IPS-18c (cell line): ENCODE results near the gene OMA1.
"Not testable (repeated sequence)": the region's sequence is repeated elsewhere in the genome, so short reads cannot be mapped to it uniquely, and the experiment has no call there.

Experiments used
- H3K4me3 ChIP-seq: 2 replicates; pipeline ENCODE4 v1.7.0; 2013; ENCODE audit warnings: low read depth, mild to moderate bottlenecking, low read length, moderate library complexity; ENCODE audit not compliant: insufficient read depth
- H3K9me3 ChIP-seq: one replicate; pipeline ENCODE4 v1.6.1; 2013; ENCODE audit warnings: mild to moderate bottlenecking, low read length, moderate library complexity; ENCODE audit not compliant: control insufficient read depth, insufficient read depth

OMA1 gene

GRCh38 chr1:58546520-58547308 lies at the start of gene OMA1:
TSS of gene OMA1 (minus strand) at chr1:58546726. CDS start at chr1:58539294, 7,432 bp downstream.
- peak within 1 kb of the TSS; percentile 69 for H3K4me3 ChIP-seq
- H3K9me3 ChIP-seq: no peaks in the 10 kb centered on the region

- Histone ChIP-seq H3K4me3 (no peak overlapping the region), H3K9me3 (no peaks in the 10 kb centered on the region)
Observed at GRCh38 chr1:58594546-58594945, 48.0 kb upstream of the OMA1 start.

GRCh38 chr1:58592522-58593134 lies 46.1 kb upstream of the OMA1 start:
- Histone ChIP-seq H3K9me3 (no peaks in the 10 kb centered on the region), H3K4me3 (no peak overlapping the region)

DNA sequence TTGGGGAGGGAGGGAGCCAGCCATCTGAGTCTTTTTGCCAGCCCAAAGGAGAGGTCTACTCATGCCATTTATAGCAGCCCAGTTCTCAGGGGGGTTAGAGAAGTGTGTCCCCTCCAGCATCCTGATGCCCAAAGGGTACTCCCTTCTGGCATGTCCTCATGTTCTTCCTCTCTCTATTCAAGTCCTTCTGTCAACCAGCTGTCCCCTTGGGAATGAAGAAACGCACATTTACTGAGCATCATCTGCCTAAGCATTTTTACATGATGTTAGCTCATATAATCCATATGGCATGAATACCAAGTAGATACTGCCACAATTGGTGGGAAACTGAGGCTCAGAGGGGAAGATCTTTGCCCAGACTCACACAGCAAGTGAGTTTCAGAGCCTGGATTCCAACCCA lies 45.3 kb upstream of the OMA1 start:
- H3K4me3 ChIP-seq: no peak overlapping the region
- no peaks in the 10 kb centered on the region for H3K9me3 ChIP-seq

DNA sequence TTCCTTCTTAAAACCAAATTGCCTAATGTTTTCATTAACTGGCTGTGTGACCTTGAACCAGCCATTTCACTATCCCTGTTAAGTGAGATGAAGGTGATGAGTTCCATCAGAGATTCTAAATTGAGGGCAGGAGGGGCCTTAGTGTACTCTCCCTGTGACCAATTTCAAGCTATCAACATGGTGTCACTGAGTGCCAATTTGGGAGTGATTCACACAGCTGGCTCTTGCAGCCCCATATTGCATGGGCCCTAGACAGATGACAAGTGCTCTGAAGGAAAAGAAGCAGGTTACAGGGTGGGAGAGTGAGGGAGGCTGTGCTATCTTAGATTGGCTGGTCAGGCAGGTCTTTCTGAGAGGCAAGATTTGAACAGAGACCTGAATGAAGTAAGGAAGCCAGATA lies 43.5 kb upstream of the OMA1 start:
- Histone ChIP-seq H3K4me3 (no peak overlapping the region), H3K9me3 (no peaks in the 10 kb centered on the region)

- no peak overlapping the region for H3K4me3 ChIP-seq
- H3K9me3 ChIP-seq: no peaks in the 10 kb centered on the region
Observed at GRCh38 chr1:58588396-58588795, 41.9 kb upstream of the OMA1 start.

- Histone ChIP-seq H3K9me3 (no peaks in the 10 kb centered on the region), H3K4me3 (no peak overlapping the region)
Observed at GRCh38 chr1:58587667-58588066, 41.1 kb upstream of the OMA1 start.

DNA sequence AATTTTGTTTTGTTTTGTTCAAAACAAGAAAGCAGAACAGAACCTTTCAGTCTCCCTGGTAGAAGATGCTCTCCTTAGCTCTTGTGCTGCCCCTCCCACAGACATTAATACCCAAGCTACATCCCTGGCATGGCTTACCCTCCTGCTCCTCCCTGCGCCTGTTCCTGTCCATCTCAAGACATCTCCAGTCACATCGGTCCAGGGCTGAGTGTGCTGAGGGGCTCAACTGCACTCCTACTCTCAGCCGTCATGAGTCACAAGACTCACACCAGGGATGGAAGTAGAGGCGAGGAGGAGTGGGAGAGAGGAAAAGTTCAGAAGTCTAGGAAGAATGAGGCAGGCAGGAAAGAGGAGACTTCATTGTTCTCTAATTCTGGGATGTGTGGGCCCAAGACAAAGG lies 39.7 kb upstream of the OMA1 start:
- Histone ChIP-seq H3K4me3 (no peak overlapping the region), H3K9me3 (no peaks in the 10 kb centered on the region)

DNA sequence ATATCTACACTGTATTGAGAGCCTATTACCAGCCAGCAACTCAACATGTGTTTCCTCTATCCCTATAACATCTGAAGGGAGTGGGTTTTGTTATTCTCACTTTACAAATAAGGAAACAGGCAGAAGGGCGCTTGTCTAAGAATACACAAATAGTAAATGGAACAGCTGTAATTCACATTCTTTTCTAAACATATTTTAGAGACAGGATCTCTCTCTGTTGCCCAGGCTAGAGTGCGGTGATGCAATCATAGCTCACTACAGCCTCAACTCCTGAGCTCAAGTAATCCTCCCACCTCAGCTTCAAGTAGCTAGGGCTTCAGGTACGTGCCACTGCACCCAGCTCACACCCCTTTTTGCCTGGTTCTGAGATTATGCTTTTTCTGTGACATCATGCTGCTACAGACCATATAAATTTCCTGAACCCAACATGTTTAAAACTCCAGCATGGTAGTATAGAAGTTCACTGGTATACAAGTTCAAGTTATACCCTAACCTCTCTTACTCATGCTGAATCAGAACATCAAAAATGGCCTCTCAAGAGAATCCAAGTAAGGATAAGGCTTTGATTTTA lies 39.1 kb upstream of the OMA1 start:
- Histone ChIP-seq H3K9me3 (no peaks in the 10 kb centered on the region), H3K4me3 (no peak overlapping the region)

DNA sequence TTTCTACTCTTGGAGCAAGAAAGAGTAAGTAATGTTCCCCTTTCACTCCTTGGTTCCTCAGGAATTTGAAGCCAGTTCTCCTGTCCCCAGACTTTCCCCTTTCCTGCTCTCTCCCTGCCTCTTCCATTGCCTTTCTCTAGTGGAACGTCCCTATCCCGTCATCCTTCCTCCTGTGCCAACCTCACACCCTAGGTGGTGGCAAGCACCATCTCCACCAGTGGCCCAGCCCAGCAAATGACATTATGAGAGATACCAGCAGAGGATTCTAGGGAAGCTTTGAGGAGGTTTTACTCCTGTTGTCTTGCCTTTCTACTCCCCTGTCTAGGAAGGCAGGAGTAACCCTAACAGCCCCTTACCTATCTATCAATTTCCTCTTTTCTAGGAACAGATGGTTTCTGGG lies 38.6 kb upstream of the OMA1 start:
- Histone ChIP-seq H3K4me3 (no peak overlapping the region), H3K9me3 (no peaks in the 10 kb centered on the region)

DNA sequence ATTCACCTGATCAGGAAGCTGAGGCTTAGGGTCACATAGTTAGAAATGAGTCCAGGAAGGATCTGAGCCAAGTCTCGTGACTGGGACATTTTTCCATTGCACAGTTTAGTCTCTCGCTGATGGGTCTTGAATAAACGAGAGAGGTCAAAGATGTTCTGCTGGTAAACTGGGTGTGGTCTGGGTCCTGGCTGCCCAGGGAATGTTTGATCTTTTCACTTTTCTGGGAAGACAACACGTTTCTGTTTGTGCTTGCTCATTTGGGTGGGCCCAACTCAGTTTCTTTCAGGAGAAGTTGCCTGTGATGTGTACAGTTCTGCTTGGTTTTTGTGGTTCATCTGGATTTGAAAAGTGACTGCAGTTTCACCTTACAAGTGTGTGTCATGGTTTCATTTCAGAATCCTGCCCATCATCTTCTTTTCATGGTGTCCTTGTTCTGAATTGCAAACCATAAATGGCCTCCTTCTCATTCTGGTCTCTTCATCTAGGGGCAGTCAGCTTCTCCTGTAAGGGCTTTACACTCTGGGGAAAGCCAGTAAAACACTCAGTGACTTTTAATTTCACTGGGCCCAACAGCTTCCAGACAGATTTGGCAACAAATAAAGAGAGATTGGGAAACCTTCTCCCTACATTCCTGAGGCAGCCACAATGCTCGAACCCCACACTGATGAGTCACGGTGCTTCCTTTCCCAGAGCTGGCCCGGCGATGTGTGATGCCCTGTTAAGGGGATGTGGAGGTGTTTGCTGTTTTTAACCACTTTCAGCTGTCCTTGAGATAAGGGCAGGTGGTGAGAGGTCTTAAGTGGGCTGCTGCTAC lies 37.8 kb upstream of the OMA1 start:
- H3K4me3 ChIP-seq: no peak overlapping the region
- no peaks in the 10 kb centered on the region for H3K9me3 ChIP-seq

DNA sequence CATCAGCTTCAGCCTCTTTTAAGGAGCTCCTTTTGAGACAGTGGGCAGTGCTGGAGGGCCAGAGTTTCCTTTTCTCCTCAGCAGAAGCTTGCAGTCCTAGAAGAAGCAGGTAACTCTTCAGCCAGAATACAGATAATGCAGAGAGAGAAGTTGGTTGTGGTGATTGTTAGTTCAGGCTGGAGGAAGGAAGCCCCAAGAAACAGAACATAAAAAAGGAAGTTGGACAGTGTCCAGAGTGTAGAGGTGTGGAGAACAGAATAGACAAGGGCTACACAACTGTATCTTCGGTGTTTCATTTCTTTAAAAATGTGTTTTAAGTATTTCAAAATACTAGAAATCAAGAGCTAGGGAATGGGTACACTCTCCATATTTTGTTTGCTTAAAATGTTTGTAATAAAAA lies 37.0 kb upstream of the OMA1 start:
- Histone ChIP-seq H3K4me3 (no peak overlapping the region), H3K9me3 (no peaks in the 10 kb centered on the region)

DNA sequence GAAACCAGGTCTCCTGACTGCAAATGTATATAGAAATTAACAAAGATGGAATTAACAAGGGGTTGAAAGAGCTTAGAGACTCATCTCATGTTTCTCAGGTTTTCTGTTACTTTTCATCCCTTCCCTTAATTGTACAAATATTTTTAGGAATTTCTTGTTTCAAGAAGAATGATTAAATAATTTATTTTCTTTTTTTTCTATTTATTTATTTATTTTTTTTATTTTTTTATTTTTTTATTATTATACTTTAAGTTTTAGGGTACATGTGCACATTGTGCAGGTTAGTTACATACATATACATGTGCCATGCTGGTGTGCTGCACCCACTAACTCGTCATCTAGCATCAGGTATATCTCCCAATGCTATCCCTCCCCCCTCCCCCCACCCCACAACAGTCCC lies 35.6 kb upstream of the OMA1 start:
- not testable (repeated sequence) for H3K4me3 ChIP-seq, H3K9me3 ChIP-seq

GRCh38 chr1:58581641-58582040 lies 35.1 kb upstream of the OMA1 start:
- Histone ChIP-seq H3K4me3 (no peak overlapping the region), H3K9me3 (peaks cover 2% of the 10 kb centered on the region)

DNA sequence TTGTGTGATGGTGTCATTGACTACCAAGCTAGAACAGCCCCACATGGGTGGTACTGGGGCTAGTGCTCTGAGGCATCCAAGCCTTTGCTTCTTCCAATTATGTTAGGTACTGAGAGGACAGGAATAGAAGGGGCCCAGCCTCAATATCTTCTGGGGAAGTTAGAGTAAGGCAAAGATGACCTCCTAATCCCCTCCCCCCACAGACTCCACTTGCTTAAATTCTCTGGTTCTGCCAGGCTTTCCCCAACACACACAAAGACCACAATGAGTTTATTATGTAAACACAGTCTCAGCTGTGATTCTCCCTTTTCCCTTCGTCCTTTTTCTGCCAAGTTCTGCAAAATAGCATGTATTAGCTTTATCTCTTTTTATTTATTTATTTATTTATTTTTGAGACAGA lies 33.7 kb upstream of the OMA1 start:
- H3K9me3 ChIP-seq: peaks cover 13% of the 10 kb centered on the region

GRCh38 chr1:58577654-58578030 lies 31.1 kb upstream of the OMA1 start:
- H3K9me3 ChIP-seq: peaks cover 13% of the 10 kb centered on the region
- H3K4me3 ChIP-seq: no peak overlapping the region; the same call in 1 of the 2 replicates

More for the DNA sequence above, 33.7 kb upstream of the OMA1 start:
- no peak overlapping the region for H3K4me3 ChIP-seq

DNA sequence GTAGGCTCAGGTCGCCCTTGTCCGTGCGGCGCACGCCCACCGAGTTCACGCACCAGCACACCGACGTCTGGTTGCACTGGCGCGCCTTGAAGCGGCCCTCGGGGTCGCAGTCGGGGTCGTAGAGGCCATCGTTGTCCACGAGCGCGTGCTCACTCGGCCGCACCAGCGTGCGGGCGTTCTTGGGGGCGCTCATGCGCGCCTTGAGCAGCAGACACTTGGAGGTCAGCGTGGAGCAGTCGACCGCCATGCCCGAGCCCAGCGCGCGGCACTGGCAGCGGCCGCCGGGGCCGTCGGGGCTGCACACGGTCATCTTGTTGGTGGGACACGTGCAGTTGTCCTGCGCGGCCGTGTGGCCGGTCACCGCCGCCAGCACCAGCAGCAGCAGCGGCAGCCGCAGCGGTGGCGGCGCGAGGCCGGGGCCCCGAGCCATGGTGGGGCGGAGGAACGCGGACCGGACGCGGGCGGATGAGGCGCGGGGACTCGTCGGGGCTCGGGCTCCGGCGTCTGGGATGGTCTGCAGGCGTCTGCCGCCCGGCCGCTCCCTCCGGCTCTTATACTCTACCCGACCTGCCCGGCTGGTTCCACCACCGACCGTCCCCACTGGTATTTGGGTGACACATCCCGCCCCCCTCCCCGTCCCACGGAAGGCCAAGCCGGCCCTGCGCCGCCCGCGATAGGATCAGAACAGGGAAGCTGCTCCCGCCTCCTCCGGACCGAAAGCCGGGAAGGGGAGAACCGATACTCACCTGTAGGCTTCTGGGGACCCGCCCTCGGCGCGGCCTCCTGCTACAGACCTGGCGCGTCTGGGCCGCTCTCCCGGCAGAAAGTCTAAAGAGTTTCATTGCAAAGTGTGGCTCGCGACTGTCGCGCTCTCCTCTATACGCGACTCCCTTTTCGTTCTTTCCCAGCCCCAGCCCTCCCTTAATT lies 30.5 kb upstream of the OMA1 start, which contains the start of gene TACSTD2:
TSS of gene TACSTD2 (minus strand) at position 526 of the 927 bp plus-strand sequence. CDS start at position 430, 96 bp downstream.
- Histone ChIP-seq H3K9me3 (peaks cover 13% of the 10 kb centered on the region), H3K4me3 (peak within 1 kb of the TSS; percentile 50)
